ENCODE results near the gene SUMO1.

Gene SUMO1

GRCh38 chr2:202237787-202238233 is 587 bp downstream of the SUMO1 start:
- no peak for TF ChIP-seq POLR2A (IDR thresholded peaks at IDR 0.05; ENCODE audit: low read length)
- no peak for TF ChIP-seq GATA1 (IDR thresholded peaks at IDR 0.05; ENCODE audit: low read depth, low read length)
- peak; percentile 58 to 68 for DNase-seq

DNA sequence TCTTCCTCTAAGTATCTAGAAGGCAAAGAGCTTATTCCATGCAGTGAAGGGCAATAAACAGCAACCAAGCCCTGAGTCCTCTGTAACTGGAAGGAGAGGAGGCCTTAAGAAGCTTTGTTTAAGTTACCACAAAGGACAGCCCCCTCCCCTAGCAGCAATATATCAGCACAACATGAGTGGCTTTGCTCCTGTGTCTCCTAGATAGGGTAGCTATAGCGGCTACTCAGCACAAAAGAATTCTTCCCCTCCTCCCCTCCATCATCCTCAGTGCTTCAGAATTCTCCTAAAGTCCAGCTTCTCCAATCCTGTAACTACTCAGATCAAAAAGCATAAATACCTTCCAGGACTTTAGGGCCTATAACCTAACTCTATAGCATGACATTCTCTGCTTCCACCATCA is 16.5 kb downstream of the SUMO1 start:
- peak in 1 of 2 experiments; percentile 36 for DNase-seq
- TF ChIP-seq GATA1 (IDR thresholded peaks at IDR 0.05; ENCODE audit: low read depth, low read length) (no peak), POLR2A (IDR thresholded peaks at IDR 0.05; ENCODE audit: low read length) (no peak)

GRCh38 chr2:202215179-202215578 is 23.2 kb downstream of the SUMO1 start:
- TF ChIP-seq POLR2A (IDR thresholded peaks at IDR 0.05; ENCODE audit: low read length) (no peak), GATA1 (IDR thresholded peaks at IDR 0.05; ENCODE audit: low read depth, low read length) (no peak)
- DNase-seq = no peak

- TF ChIP-seq GATA1 (IDR thresholded peaks at IDR 0.05; ENCODE audit: low read depth, low read length) (no peak), POLR2A (IDR thresholded peaks at IDR 0.05; ENCODE audit: low read length) (no peak)
- no peak for DNase-seq
These were observed 29.9 kb downstream of the SUMO1 start for GRCh38 chr2:202208526-202208925.

- no peak for TF ChIP-seq GATA1 (IDR thresholded peaks at IDR 0.05; ENCODE audit: low read depth, low read length)
- no peak for DNase-seq
These were observed 33.5 kb downstream of the SUMO1 start for GRCh38 chr2:202204855-202205254.

DNA sequence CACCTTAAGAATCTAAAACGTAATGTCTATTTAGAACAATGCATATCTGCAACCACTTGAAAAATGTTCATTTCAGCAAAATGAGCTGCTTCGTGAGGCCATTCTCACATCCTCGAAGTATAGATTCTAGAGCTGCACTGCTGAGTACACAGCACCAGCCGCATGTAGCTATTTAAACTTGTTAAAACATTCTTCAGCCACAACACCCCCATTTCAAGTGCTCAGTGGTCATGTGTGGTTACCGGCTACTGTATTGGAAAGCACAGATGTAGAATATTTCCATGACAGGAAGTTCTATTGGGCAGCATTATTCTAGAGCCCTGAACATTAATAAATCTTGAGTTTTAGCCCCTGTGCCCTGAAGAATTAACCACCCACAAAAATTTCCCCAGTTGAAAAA is 35.0 kb downstream of the SUMO1 start:
- no peak for TF ChIP-seq POLR2A (IDR thresholded peaks at IDR 0.05; ENCODE audit: low read length)
- no peak for TF ChIP-seq GATA1 (IDR thresholded peaks at IDR 0.05; ENCODE audit: low read depth, low read length)

GRCh38 chr2:202201220-202202160 is 36.9 kb downstream of the SUMO1 start:
- no peak for DNase-seq
- TF ChIP-seq GATA1 (IDR thresholded peaks at IDR 0.05; ENCODE audit: low read depth, low read length) = no peak
- TF ChIP-seq POLR2A (IDR thresholded peaks at IDR 0.05; ENCODE audit: low read length) = no peak

More for the DNA sequence above, 35.0 kb downstream of the SUMO1 start:
- no peak for DNase-seq

- DNase-seq = no peak
- no peak for TF ChIP-seq GATA1 (IDR thresholded peaks at IDR 0.05; ENCODE audit: low read depth, low read length)
- no peak for TF ChIP-seq POLR2A (IDR thresholded peaks at IDR 0.05; ENCODE audit: low read length)
These were observed 41.7 kb downstream of the SUMO1 start for GRCh38 chr2:202196727-202197126.

DNA sequence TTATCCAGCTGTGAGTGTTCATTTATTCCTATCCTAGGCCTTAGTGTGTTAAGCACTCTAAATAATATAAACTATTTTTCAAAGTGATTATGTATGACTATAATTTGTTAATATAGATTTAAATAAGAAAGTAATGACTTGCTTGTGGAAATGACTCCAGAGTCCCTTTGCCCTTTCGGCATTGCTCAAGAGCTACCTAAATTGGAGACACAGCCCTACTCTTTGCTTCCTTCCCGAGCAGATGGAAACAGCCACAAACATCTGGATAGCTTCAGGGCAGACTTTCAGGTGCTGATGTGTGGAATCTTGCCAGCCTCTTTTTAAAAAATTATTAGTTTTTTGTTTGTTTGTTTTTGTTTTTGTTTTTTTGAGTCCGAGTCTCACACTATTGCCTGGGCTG is 44.0 kb downstream of the SUMO1 start:
- no peak for DNase-seq
- TF ChIP-seq GATA1 (IDR thresholded peaks at IDR 0.05; ENCODE audit: low read depth, low read length) (no peak), POLR2A (IDR thresholded peaks at IDR 0.05; ENCODE audit: low read length) (no peak)

DNA sequence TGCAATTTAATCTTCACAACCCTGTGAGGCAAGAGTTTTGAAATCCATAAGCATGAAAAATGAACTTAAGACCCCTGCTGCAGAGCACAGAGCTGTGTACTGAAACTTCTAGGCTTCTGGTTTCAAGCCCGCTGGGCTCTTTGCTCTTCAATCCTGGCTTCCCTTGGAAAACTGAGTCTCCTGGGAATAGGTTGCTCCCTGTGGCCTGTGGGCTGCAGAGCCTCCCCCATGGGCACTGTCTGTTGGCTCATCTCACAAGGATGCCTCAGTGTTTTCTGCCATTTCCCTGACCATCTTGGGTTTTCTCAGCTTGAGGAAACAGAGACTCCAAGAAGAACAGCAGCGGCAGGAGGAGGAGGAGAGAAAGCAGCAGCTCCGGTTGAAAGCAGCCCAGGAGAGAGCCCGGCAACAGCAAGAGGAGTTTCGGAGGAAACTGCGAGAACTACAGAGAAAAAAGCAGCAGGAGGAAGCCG is 44.5 kb downstream of the SUMO1 start:
- DNase-seq = no peak
- no peak for TF ChIP-seq GATA1 (IDR thresholded peaks at IDR 0.05; ENCODE audit: low read depth, low read length)
- no peak for TF ChIP-seq POLR2A (IDR thresholded peaks at IDR 0.05; ENCODE audit: low read length)

DNA sequence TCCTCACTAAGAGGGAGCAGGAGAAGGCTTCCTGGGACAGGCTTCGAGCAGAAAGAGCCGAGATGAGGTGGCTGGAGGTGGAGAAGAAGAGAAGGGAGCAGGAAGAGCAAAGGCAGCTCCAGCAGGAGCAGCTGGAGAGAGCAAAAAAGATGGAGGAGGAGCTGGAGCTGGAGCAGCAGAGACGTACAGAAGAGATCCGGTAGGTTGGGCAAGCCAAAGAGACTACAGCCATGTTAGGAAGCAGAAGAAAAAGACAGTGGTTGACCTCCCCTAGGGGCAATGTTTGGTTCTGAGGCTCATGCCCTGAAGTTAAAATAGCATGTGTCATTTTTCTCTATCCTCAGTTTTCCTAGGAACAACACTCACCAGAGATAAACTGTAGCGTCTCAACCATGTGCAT is 45.1 kb downstream of the SUMO1 start:
- no peak for DNase-seq
- TF ChIP-seq GATA1 (IDR thresholded peaks at IDR 0.05; ENCODE audit: low read depth, low read length) (no peak), POLR2A (IDR thresholded peaks at IDR 0.05; ENCODE audit: low read length) (no peak)

DNA sequence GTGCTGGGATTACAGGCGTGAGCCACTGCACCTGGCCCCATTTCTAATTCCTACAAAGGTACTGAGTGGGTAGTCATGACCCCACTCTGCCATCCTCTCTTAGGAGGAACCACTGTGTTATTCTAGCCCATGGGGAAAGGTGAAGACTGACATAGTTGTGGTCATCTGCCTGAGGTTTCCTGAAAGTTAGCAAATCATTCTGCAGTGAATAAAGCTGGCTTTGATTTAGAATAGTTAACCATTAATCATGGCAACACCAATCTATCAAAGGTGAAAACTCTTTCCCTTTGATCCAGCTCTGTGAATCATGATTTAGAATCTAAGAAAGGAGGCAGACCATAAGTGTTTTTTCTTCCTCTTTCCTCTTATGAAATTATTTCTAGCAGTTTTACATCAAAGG is 50.8 kb downstream of the SUMO1 start:
- no peak for TF ChIP-seq GATA1 (IDR thresholded peaks at IDR 0.05; ENCODE audit: low read depth, low read length)
- TF ChIP-seq POLR2A (IDR thresholded peaks at IDR 0.05; ENCODE audit: low read length) = no peak
- DNase-seq = no peak

GRCh38 chr2:202186641-202187202 is 51.7 kb downstream of the SUMO1 start:
- no peak for DNase-seq
- TF ChIP-seq POLR2A (IDR thresholded peaks at IDR 0.05; ENCODE audit: low read length) = no peak
- TF ChIP-seq GATA1 (IDR thresholded peaks at IDR 0.05; ENCODE audit: low read depth, low read length) = no peak

DNA sequence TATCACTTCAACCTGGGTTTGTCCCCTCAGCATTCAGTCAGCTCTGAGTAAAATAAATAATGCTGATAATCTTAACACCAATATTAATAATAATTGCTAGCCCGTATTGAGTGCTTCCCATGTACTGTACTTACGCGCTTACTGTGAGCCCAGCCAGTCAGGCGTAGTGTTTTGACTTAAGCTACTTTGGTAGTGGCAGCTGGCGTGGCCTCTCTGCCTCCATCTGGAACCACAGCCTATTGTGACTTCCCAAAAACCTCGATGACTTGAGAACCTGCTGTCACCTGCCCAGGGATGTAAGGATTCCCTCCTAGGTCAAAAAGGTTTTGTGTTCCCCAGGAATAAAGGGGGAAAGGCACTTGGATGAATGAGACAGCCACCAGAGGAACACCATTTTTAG is 53.2 kb downstream of the SUMO1 start:
- TF ChIP-seq POLR2A (IDR thresholded peaks at IDR 0.05; ENCODE audit: low read length) (no peak), GATA1 (IDR thresholded peaks at IDR 0.05; ENCODE audit: low read depth, low read length) (no peak)
- DNase-seq = no peak

- no peak for TF ChIP-seq POLR2A (IDR thresholded peaks at IDR 0.05; ENCODE audit: low read length)
- no peak for TF ChIP-seq GATA1 (IDR thresholded peaks at IDR 0.05; ENCODE audit: low read depth, low read length)
- no peak for DNase-seq
These were observed 53.8 kb downstream of the SUMO1 start for GRCh38 chr2:202184557-202184956.

All from erythroblast (primary cell).